Naive B cell (primary cell): Measurements from ENCODE around the gene TLL2. TPM values are rescaled to one million over a fixed set of nuclear protein-coding genes. Genes with fewer than 3 reads are reported as not detected.
"Not testable (repeated sequence)": the region's sequence is repeated elsewhere in the genome, so short reads cannot be mapped to it uniquely, and the experiment has no call there.

Experiments
- ATAC-seq, 2 donors: fragments of 150-1000 bp; cut with Tn5 transposase; 2 replicates each; pipeline ENCODE4 v1.10.0; 2021; ENCODE audit warnings: low read depth in 2 of 2, mild to moderate bottlenecking in 2 of 2, moderate library complexity in 2 of 2
- DNase-seq: peaks from one replicate; pipeline ENCODE4 v3.0.0; 2022
- H3K27ac Mint-ChIP-seq, 6 donors: one replicate each; pipeline ENCODE4 v1.8.0; 2020 to 2022; ENCODE audit warnings: mild to moderate bottlenecking in 6 of 6, mixed read lengths in 6 of 6, moderate library complexity in 5 of 6, inconsistent platforms in 2 of 6
- H3K27me3 Mint-ChIP-seq, 3 donors: one replicate each; pipeline ENCODE4 v1.8.0; 2021 to 2022; ENCODE audit warnings: mixed read lengths in 3 of 3, mild to moderate bottlenecking in 1 of 3
- H3K36me3 Mint-ChIP-seq, 2 donors: one replicate each; pipeline ENCODE4 v1.8.0; 2020 to 2022; ENCODE audit warnings: mixed read lengths in 2 of 2, inconsistent platforms in 1 of 2, mild to moderate bottlenecking in 1 of 2
- H3K4me1 Mint-ChIP-seq, 3 donors: one replicate each; pipeline ENCODE4 v1.8.0; 2020 to 2022; ENCODE audit warnings: mixed read lengths in 3 of 3, inconsistent platforms in 1 of 3, mild to moderate bottlenecking in 1 of 3, moderate library complexity in 1 of 3
- H3K4me3 Mint-ChIP-seq, 8 donors: one replicate each; pipeline ENCODE4 v1.8.0; 2020 to 2022; ENCODE audit warnings: mild to moderate bottlenecking in 8 of 8, mixed read lengths in 8 of 8, moderate library complexity in 8 of 8, inconsistent platforms in 2 of 8
- H3K9me3 Mint-ChIP-seq, 7 donors: one replicate each; pipeline ENCODE4 v1.8.0; 2020 to 2022; ENCODE audit warnings: mixed read lengths in 7 of 7, mild to moderate bottlenecking in 5 of 7, inconsistent platforms in 2 of 7, moderate library complexity in 1 of 7
- polyA plus RNA-seq, 6 donors: library from polyadenylated mRNA; unstranded; fragments of 300-500 nt; fragmentation: Illumina TruSeq; gene quantifications; one replicate each; pipeline ENCODE4 v1.2.3, GENCODE V29; 2021; ENCODE audit warnings: low read depth in 6 of 6

TLL2 gene
- under 1 TPM in 4 of 6 donors, not detected in 2; 0.03 to 0.77 (median 0.32) TPM for polyA plus RNA-seq

- Mint-ChIP-seq H3K4me3 (peak within 1 kb of the TSS; percentile 81 to 91 (median 88)), H3K27ac (peak within 1 kb of the TSS in 4 of 6 donors; percentile 26 to 86 (median 63)), H3K4me1 (peaks cover 20 to 31% (median 21%) of the 10 kb centered on the region in 3 donors), H3K9me3 (no peaks in the 10 kb centered on the region), H3K36me3 (no peaks in the 10 kb centered on the region), H3K27me3 (peaks cover 8 to 28% (median 20%) of the 10 kb centered on the region in 3 donors)
- DNase-seq (peak; percentile 62), ATAC-seq (peak; percentile 64 to 65)
Observed at GRCh38 chr10:96513698-96514561, at the start of gene TLL2. Gene TLL2, minus strand, starts transcription at chr10:96513926. Its CDS starts 241 bp downstream, at chr10:96513685.

GRCh38 chr10:96560966-96561887 is 47.5 kb upstream of the TLL2 start:
- H3K36me3 Mint-ChIP-seq, result peaks cover 5 to 21% of the 10 kb centered on the region in 2 donors
- no peaks in the 10 kb centered on the region for H3K9me3 Mint-ChIP-seq
- peaks cover 0 to under 1% (median 0%) of the 10 kb centered on the region in 3 donors for H3K4me1 Mint-ChIP-seq
- no peak for DNase-seq
- H3K4me3 Mint-ChIP-seq, result no peak overlapping the region
- H3K27me3 Mint-ChIP-seq, result no peaks in the 10 kb centered on the region
- H3K27ac Mint-ChIP-seq, result peak overlapping the region in 1 of 6 donors; percentile 86
- no peak for ATAC-seq

- Mint-ChIP-seq H3K36me3 (peaks cover 5 to 21% of the 10 kb centered on the region in 2 donors), H3K4me3 (no peak overlapping the region), H3K27me3 (no peaks in the 10 kb centered on the region), H3K27ac (peak overlapping the region in 2 of 6 donors; percentile 1 to 12), H3K9me3 (no peaks in the 10 kb centered on the region), H3K4me1 (no peaks in the 10 kb centered on the region)
- ATAC-seq, result no peak
- DNase-seq, result no peak
Observed at GRCh38 chr10:96560489-96560888, 46.8 kb upstream of the TLL2 start.

GRCh38 chr10:96556003-96556402 is 42.3 kb upstream of the TLL2 start:
- Mint-ChIP-seq H3K27me3 (no peaks in the 10 kb centered on the region), H3K4me3 (no peak overlapping the region), H3K9me3 (no peaks in the 10 kb centered on the region), H3K4me1 (no peaks in the 10 kb centered on the region), H3K36me3 (peaks cover 11 to 14% of the 10 kb centered on the region in 2 donors), H3K27ac (no peak overlapping the region)
- ATAC-seq (no peak), DNase-seq (no peak)

- Mint-ChIP-seq H3K4me1 (no peaks in the 10 kb centered on the region), H3K27ac (no peak overlapping the region), H3K9me3 (no peaks in the 10 kb centered on the region), H3K27me3 (no peaks in the 10 kb centered on the region), H3K36me3 (peaks cover 9 to 11% of the 10 kb centered on the region in 2 donors), H3K4me3 (no peak overlapping the region)
- ATAC-seq (no peak), DNase-seq (no peak)
Observed at GRCh38 chr10:96555330-96555729, 41.6 kb upstream of the TLL2 start.

- ATAC-seq (no peak), DNase-seq (no peak)
- H3K4me1 Mint-ChIP-seq, result peaks cover 0 to 7% (median 0%) of the 10 kb centered on the region in 3 donors
- H3K4me3 Mint-ChIP-seq, result no peak overlapping the region
- no peaks in the 10 kb centered on the region for H3K9me3 Mint-ChIP-seq
- H3K36me3 Mint-ChIP-seq, result peaks cover 12 to 15% of the 10 kb centered on the region in 2 donors
- H3K27me3 Mint-ChIP-seq, result no peaks in the 10 kb centered on the region
- H3K27ac Mint-ChIP-seq, result peak overlapping the region in 2 of 6 donors; percentile 34 to 39
Observed at GRCh38 chr10:96548589-96548988, 34.9 kb upstream of the TLL2 start.

- not testable (repeated sequence) for H3K9me3 Mint-ChIP-seq, ATAC-seq, H3K4me3 Mint-ChIP-seq, DNase-seq, H3K27me3 Mint-ChIP-seq
- H3K36me3 Mint-ChIP-seq, result peaks cover 10 to 23% of the 10 kb centered on the region in 2 donors
- peak overlapping the region in 1 of 6 donors; percentile 46 for H3K27ac Mint-ChIP-seq
- peaks cover 0 to 12% (median 0%) of the 10 kb centered on the region in 3 donors for H3K4me1 Mint-ChIP-seq
Observed at GRCh38 chr10:96545558-96545957, 31.8 kb upstream of the TLL2 start.

- no peaks in the 10 kb centered on the region for H3K9me3 Mint-ChIP-seq
Observed at GRCh38 chr10:96541921-96542320, 28.2 kb upstream of the TLL2 start.

GRCh38 chr10:96540240-96540639 is 26.5 kb upstream of the TLL2 start:
- no peaks in the 10 kb centered on the region for H3K27me3 Mint-ChIP-seq
- H3K36me3 Mint-ChIP-seq, result peaks cover 8 to 28% of the 10 kb centered on the region in 2 donors
- no peak overlapping the region for H3K4me3 Mint-ChIP-seq
- H3K9me3 Mint-ChIP-seq, result no peaks in the 10 kb centered on the region
- ATAC-seq (no peak), DNase-seq (no peak)
- peak overlapping the region in 1 of 6 donors; percentile 20 for H3K27ac Mint-ChIP-seq
- peaks cover 9 to 27% (median 16%) of the 10 kb centered on the region in 3 donors for H3K4me1 Mint-ChIP-seq

More at GRCh38 chr10:96541921-96542320, 28.2 kb upstream of the TLL2 start:
- H3K27ac Mint-ChIP-seq, result peak overlapping the region in 1 of 6 donors; percentile 28
- peaks cover 0 to 12% (median 2%) of the 10 kb centered on the region in 3 donors for H3K4me1 Mint-ChIP-seq
- no peak for DNase-seq
- no peak for ATAC-seq
- H3K4me3 Mint-ChIP-seq, result no peak overlapping the region
- peaks cover 15 to 28% of the 10 kb centered on the region in 2 donors for H3K36me3 Mint-ChIP-seq
- no peaks in the 10 kb centered on the region for H3K27me3 Mint-ChIP-seq

GRCh38 chr10:96538683-96539082 is 25.0 kb upstream of the TLL2 start:
- Mint-ChIP-seq H3K27me3 (no peaks in the 10 kb centered on the region), H3K27ac (peak overlapping the region in 2 of 6 donors; percentile 50 to 55), H3K9me3 (no peaks in the 10 kb centered on the region), H3K4me3 (no peak overlapping the region), H3K36me3 (peaks cover 8 to 25% of the 10 kb centered on the region in 2 donors), H3K4me1 (peaks cover 9 to 27% (median 16%) of the 10 kb centered on the region in 3 donors)
- ATAC-seq (no peak), DNase-seq (no peak)

GRCh38 chr10:96536129-96536528 is 22.4 kb upstream of the TLL2 start:
- H3K4me1 Mint-ChIP-seq, result peaks cover 9 to 22% (median 16%) of the 10 kb centered on the region in 3 donors
- H3K27ac Mint-ChIP-seq, result no peak overlapping the region
- DNase-seq, result no peak
- H3K9me3 Mint-ChIP-seq, result no peaks in the 10 kb centered on the region
- H3K4me3 Mint-ChIP-seq, result no peak overlapping the region
- no peaks in the 10 kb centered on the region for H3K27me3 Mint-ChIP-seq
- H3K36me3 Mint-ChIP-seq, result peaks cover 5 to 33% of the 10 kb centered on the region in 2 donors
- peak in 1 of 2 donors; percentile 20 for ATAC-seq

GRCh38 chr10:96532523-96532922 is 18.8 kb upstream of the TLL2 start:
- Mint-ChIP-seq H3K9me3 (no peaks in the 10 kb centered on the region), H3K27ac (no peak overlapping the region), H3K4me3 (no peak overlapping the region), H3K4me1 (peaks cover 13 to 16% (median 15%) of the 10 kb centered on the region in 3 donors), H3K36me3 (peaks cover 16 to 23% of the 10 kb centered on the region in 2 donors), H3K27me3 (no peaks in the 10 kb centered on the region)
- ATAC-seq, result no peak
- no peak for DNase-seq

GRCh38 chr10:96529634-96530279 is 16.0 kb upstream of the TLL2 start:
- Mint-ChIP-seq H3K36me3 (peaks cover 28 to 34% of the 10 kb centered on the region in 2 donors), H3K9me3 (no peaks in the 10 kb centered on the region), H3K4me3 (no peak overlapping the region), H3K27ac (no peak overlapping the region), H3K27me3 (no peaks in the 10 kb centered on the region), H3K4me1 (peaks cover 0 to 4% (median 0%) of the 10 kb centered on the region in 3 donors)
- ATAC-seq (no peak), DNase-seq (no peak)
